Stimulated activated CD8-positive, alpha-beta memory T cell treated with anti-CD3 and anti-CD28 coated beads, Interleukin-2, amount 100 ng/mL, for 1 hour (primary cell): ENCODE measurements around the gene PTPRR.

ENCODE experiments used
- DNase-seq, 2 donors: peaks; one replicate each; pipeline ENCODE4 v3.0.0-alpha.2; 2020; ENCODE audit warnings: low read depth in 2 of 2

PTPRR gene

DNA sequence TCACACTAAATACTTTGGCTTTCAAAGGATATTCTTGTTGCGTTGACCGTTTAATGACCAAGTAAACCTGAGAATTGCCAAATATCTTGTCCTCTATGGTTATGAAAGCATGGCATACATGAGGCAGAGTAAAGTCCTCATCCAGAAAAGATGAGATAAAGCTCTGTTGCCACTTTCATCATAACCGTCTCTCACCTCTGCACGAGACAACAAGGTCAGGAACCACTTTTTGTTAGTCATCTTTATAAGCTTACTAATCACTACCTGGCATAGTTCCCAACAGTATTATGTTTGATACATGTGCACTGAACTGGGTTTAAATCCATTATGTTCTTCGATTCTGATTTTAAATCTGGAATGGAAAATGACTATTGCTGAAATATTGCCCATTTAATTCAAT lies 314.6 kb downstream of the PTPRR start:
- DNase-seq, result no peak

DNA sequence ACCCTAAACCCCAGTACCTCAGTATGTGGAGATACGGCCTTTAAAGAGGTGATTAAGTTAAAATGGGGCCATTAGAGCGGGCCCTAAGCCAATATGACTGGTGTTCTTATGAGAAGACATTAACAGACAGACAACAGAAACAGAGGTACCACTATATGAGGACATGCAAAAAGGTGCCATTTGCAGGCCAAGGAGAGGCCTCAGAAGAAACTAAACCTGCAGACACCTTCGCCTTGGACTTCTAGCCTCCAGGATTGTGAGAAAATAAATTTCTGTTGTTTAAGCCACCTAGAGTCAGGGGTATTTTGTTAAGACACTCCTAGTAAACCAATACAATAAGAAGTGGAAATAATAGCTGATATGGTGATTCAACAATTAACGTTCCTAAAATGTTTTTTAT lies 315.9 kb downstream of the PTPRR start:
- no peak for DNase-seq

DNA sequence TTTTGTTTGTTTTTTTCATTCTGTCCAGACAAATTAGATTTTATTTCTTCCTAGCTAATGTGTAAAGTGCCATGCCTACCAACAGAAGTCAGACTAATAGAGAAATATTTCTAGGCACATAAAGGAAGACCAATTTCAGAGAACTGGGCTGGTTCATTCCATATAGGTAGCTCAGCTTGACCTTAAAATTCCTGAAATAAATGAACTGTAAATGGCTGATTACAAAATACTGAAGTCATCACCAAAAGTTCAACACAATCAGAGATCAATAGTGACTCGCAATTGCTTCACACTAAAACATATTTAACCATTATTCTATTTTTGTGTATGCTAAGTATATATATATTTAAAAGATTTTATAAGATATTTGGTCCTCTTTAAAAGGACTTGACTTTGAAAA lies 317.5 kb downstream of the PTPRR start:
- no peak for DNase-seq

DNA sequence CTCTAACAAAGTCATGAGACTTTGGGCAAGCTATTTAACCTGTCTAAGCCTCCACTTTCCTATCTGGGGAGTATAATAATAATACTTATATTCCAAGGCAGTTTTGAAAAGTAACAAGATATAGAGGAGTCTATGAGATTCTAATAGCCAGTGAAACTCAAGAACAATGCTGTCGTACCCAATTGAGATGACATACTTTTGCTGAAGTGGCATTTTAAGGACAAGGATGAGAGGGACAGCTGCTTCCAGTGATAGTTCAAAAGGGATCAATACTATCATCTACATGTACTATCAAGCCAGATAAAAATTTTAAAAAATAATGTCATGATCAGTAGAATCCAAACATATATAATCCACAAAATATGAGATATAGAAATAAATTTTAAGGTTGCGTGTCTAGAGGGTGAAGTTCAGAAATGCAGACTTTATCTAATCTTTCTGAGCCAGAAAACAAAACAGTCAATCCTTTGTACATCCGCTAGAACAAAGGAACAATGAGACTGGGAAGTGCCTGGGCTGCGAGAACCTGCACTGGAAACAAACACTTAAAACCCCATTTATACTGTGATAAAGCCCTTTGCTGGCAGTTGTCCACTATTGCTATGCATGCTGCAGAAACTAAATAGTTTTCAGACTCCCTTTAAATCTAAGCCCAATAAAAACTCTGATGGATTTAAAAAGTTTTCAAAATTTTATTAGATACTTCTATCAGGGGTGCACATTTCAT lies 321.9 kb downstream of the PTPRR start:
- no peak for DNase-seq

DNA sequence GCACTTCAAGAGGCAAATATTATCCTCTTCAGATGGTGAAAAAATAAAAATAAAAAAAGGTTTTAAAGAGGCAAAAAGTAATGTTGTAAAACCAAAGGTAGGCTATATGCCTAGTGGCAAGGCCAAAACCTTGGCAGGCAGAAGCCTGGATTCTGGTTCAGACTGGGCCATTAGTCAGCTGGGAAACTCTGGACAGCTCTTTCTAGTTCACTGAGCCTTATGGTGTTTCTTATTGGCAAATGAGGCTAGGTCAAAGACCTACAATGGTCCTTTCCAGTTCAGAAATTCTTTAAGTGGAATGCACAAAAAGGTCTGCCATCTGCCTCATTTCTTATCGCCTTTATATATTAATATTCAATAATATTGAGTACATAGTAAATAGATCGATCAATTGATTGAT lies 327.9 kb downstream of the PTPRR start:
- DNase-seq, result no peak

DNA sequence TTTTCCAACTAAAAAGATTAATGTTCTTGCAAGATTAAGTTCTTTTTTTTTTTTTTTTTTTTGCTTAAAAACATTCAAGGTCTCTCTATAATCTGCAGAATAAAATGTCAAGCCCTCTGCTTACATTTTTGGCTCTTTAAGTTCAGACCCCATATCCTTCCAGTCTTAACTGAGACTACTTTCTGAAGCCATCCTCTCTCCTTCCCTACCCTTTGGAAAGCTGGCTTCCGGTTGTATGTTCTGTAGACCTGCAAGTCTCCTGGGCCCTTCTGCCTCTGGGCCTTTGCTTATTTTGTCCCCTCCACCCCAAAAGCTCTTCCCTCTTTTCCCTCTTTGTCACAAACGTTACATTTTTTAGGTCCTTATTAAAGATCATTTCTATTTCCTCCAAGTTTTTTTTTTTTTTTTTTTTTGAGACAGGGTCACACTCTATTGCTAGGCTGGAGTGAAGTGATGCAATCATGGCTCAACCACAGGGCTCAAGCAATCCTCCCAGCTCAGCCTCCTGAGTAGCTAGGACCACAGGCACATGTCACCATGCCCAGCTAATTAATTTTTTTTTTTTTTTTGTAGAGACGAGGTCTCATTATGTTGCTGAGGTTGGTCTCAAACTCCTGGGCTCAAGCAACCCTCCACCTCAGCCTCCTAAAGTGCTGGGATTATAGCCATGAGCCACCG lies 329.9 kb downstream of the PTPRR start:
- DNase-seq, result no peak

DNA sequence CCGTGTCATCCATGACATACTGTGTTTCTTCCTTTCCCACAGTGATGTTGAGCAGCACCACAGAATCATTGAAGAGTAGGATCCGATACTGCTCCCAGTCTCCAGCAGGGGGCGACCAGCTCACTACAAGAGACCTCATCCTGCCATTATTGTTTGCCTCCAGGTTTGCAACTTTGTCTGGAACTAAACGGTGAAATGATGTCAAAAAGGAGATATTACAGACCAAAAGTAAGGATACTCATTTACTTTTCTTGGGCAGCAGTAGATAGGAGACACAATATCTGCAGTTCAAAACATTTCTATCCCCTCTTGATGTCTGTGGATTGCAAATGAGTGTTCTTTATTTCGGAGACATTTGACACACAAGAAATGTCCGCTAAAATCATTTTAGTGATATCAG lies 330.5 kb downstream of the PTPRR start:
- DNase-seq, result peak in 1 of 2 donors; percentile 18
